NCI-H1417 (cell line): Measurements from ENCODE around the gene GRB14.
A peak's percentile ranks its signal among the peaks of the same experiment; 100 is the strongest.
"Not testable (repeated sequence)": the region's sequence is repeated elsewhere in the genome, so short reads cannot be mapped to it uniquely, and the experiment has no call there.

Experiments used
- DNase-seq, 3 experiments: peaks; one replicate each; lab custom pipeline; 2025; lab: John Stamatoyannopoulos, UW

GRB14 gene

DNA sequence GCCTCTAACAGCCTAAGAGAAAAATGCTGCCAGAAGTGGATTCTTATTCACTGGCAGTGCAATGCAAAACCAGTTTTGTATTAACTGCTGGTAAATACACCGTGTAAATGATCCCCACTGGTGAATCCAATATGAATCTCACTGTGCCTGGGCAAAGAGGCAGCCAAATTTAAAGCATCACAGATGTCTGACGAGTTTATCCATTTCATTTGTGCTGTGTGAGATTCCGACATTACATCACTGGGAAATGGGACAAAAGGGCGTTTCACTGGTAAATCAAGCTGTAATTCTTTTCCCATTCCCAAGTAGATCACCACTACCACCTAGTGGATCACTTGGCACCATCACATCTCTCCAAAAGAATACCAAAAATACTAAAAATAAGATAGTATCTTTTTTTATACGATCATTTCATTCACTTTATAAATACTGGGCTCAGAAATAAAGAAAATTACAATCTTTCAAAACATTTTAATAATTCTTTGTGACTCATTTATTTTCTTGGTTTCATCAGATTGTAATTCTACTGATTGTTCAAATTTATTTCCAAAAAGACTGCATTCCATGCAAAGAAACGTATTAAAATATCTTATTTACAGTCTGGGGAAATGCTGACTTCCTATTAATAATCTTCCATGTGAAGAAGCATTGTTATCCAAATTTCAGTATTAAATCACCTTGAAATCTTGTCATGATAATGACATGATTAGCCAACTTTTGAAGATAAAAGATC lies 125.6 kb downstream of the GRB14 start:
- peak in 2 of 3 experiments; percentile 2 to 31 for DNase-seq

DNA sequence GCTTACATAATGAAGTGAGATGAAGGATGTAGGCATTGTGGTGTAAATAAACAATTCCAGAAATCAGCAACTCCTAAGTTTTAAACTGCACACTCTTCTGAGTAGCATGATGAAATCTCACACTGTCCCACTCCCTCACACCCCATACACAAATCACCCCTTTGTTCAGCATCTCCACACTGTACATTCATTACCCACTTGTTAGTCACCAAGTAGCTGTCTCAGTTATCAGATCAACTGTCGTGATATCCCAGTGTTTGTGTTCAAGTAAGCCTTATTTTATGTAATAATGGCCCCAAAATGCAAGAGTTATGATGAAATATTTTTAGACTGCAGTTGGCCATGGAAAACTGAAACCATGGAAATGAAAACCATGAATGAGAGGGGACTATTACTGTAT lies 135.7 kb downstream of the GRB14 start:
- no peak for DNase-seq

DNA sequence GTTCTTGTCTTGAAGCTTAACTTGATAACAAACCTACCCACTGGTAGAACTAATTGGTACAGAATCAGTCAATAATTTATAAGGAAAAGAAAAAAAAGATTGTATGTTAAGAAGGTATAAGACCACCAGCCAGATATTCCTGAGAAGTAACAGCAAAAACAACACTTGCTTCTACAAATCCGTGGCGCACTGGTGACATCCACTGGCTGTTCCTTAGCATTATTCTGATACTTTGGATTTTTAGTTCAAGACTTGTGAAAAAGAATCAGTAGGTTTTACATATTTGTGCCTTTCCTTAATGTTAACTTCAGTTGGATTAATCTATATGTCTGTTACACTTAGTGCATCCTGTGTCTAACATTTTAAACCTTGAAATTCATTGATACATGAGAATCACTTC lies 141.8 kb downstream of the GRB14 start:
- peak in 1 of 3 experiments; percentile 47 for DNase-seq

DNA sequence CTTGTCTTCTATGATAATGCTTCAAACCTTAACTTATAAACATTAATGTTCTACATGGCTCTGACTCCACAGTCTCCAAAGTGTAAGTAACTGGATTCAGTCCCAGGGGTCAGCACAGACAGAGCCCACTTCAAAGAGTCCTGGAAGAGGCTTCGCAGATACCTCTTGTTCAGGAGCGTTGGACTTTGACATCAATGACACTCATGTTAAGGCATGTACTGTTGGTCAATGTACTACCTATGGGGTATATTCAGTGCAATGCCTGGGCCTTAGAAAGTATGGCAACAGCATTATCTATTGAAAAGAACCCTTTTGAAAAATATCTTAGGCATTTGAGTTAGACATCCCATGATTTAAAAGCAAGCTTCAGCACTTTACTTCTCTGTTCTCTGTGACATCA lies 143.1 kb downstream of the GRB14 start:
- no peak for DNase-seq

DNA sequence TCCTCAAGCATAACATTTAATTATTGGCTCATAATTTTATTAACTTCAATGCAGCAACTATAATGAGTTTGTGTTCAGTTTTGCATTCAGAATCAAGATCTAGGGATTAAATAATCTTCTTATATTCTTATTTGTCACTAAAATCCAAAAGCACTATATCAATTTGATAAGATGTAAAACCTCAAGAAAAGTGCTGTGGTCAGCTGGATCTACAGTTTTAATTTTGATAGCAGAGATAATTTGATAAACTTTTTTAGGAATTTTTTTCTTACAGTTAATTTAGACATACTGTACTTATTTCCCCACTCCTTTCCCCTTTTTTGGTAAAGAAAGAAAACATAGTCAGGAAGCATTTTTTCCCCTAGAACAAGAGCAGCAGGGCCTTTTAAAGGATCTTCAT lies 146.4 kb downstream of the GRB14 start:
- DNase-seq = no peak

DNA sequence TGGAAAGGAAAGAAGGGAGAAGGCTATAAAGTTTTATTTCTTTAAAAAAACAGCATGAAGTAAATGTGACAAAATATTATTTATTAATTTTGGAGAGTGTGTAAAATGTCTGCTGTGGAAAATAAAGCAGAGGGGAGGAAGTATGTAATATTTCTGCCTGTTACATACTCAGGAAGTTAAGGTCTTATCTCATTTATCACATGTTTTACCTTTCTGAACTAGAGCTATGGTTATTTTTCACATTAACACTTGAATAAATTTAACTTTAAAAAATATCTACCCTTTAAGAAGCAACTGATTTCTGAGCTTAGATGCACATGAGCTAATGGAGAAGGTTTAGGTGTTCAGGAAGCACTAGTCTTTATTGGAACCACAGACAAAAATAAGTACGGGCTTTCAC lies 148.3 kb downstream of the GRB14 start:
- DNase-seq = no peak

DNA sequence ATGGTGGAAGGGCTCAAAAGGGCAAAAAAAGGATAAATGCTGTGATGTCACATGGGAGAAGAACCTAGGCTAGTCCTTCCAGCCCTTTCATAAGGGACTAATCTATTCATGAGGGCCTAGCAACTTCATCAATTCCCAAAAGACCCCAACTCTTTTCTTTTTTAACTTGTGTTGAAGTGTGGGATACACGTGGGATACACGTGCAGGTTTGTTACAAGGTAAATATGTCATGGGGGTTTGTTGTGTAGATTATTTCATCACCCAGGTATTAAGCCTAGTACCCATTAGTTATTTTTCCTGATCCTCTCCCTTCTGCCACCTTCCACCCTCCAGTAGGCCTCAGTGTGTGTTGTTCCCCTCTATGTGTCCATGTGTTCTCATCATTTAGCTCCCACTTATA lies 156.2 kb downstream of the GRB14 start:
- not testable (repeated sequence) for DNase-seq

DNA sequence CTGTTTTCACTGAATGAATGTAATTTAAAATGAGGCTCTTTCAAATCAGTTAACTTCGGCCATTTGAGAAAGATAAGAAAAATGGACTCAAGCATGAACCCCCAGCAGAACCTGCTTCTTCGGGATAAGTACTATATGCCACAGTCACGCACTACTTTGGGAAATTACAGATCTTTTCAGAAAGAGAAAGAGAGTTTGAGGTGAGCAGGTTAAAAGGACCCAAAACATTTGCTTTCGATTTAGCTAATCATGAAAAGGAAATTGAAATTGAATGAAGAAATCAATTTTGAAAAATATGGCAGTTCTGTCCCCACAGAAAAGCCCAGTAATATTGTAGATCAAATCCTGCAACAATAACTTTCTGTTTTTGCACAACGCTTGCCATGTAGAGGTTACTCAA lies 156.9 kb downstream of the GRB14 start:
- no peak for DNase-seq

DNA sequence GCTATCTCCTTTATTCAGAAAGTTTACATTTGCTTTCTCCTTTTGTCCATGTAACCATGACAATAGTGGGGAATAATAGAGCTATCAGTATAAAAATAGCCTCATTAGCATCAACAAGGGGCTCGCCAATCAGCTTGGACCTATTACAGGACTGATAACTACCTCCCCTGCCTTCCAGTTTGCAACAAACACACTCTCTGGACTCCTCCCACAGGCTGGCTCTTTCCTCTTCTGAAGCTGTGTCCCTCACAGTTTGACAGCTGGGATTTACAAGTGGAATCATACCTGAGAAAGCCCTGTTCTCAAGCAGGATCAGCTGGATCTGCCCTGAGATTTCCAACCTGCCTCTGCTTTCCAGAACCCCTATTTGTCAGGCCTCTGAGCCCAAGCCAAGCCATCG lies 162.5 kb downstream of the GRB14 start:
- peak in 1 of 3 experiments; percentile 7 for DNase-seq

DNA sequence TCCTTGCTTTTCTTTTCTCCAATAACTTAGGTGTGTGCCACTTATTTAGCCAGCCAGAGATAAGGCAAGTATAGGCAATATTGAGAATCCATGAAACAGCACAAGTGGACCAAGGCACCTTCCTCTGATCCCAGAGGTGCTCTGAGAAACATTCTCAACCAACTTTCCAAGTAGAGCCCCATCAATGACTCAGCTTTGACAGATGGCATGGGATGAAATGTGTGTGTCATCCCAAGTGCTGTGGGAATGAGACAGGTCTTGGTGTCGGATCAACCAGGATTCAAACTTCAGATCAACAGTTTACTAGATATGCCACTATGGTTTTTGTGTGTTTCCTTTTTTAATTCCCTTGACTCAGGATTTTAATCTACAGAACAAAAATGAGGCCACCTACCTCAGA lies 164.0 kb downstream of the GRB14 start:
- no peak for DNase-seq

DNA sequence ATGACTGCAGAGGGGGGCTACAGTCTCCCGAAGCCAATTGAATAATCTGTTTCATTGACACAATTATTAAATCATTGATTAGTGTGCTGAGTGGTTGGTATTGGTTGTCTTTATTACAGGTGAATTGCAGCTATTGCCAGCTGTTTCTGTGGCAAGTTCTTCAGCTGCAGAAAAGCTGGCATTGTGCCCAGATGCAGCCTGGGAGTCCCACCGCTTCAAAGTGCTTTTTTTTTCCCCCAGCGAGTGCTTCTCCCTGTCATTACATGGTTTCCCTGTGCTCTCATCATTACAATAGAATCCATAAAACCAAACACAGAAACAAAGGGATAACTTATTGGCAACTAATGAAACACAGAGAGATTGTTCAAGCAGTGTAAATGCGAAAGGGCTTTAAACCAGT lies 164.7 kb downstream of the GRB14 start:
- peak; percentile 43 to 85 (median 82) for DNase-seq

DNA sequence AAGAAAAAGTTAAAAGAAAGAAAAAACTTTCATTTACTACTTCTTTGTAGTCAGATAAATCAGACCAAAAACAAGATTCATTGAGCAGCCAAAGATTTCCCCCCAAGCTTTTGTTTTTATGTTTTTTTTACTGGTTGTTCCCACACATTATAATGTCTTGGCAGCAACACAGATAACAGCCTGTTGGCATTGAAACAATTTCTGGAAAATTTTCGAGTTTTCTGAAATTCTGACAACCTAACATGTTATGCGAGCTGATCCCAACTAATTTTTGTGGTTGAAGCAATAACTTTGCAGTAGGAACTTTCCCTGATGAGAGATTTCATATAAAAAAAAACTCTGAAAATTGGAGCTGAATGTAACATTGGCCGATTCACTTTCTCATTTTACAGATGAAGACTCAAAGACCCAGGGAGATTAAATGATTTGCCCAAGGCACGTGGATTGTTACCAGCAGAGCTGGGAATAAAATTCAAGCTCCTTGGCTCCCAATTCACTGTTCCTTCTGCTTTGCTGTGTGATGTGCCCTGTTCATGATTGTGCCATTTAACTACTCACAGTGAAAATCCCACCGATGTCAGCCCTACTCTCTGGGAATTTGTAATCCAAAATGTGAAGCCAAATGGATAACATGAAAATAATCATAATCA lies 167.5 kb downstream of the GRB14 start:
- no peak for DNase-seq

DNA sequence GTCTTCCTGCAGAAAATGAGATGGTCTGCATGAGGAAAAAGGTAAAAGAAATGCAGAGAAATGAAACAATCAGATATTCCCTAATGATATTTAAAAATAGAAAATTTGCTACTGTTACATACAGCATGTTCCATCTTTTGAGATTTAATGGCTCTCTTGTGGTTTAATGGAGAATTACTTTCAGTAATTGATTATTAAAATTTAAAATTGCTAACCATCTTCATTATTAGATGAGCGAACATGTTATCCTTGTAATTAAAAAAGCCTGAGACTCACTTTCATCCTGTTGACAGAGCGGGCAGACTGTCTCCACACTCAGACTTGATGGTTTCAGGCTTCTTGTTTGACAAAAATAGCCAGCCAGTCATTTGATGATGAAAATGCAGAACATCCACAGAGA lies 171.0 kb downstream of the GRB14 start:
- peak in 1 of 3 experiments; percentile 0 for DNase-seq

DNA sequence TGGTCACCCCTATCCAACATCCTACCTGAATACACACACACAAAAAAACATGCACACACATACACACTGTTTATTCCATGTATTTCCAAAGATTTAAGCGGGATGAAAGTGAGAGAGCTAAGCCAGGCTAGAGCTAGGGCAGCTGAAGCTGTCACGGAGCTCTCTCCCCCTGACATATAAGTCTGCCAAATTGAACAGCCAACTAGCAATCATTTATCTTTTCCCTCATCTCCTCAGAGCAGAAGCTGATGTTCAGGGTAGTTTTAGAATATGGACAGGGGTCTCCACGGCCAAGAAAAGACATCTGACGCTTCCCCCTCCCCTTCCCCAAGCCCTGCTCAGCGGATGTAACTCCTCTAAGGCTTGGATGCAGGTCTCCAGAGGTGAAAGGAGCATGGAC lies 171.6 kb downstream of the GRB14 start:
- no peak for DNase-seq

DNA sequence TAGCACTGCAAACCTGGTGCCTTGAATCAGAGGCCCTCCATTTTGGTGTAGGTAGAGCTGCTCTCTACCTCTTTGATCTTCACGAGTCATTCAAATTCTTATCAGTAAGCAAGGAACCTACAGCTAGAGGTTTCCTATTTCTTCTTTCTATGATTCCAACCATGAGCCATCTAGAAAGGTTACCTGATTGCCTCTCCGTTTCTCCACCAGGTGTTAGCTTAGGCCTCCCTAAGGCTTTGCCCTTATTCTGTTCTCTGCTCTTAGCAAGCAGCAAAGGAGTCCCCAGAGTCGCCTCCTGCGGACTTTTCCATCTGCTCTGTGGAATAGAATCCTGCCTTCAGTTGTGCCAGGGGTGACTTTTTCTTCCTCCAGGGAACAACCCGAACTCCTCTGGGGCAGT lies 173.6 kb downstream of the GRB14 start:
- no peak for DNase-seq
